Liver (tissue), 9 donors: Measurements from ENCODE around the gene CNOT4. TPM values are rescaled to one million over a fixed set of nuclear protein-coding genes. Genes with fewer than 3 reads are reported as not detected.

Source experiments
- DNase-seq: peaks from one replicate; pipeline ENCODE4 v3.0.0-alpha.2; 2017; ENCODE audit warnings: low spot score
- H3K27ac ChIP-seq, 2 donors: one replicate each; pipeline ENCODE4 v1.7.0; 2013; ENCODE audit warnings: inconsistent platforms in 2 of 2, low read length in 2 of 2, control low read depth in 1 of 2, low read depth in 1 of 2, mild to moderate bottlenecking in 1 of 2
- H3K27me3 ChIP-seq, 4 donors: one replicate each; pipeline versions ENCODE4 v1.6.1 to v1.7.0; 2013; ENCODE audit warnings: low read length in 3 of 4, inconsistent platforms in 1 of 4, mild to moderate bottlenecking in 1 of 4, moderate library complexity in 1 of 4; ENCODE audit not compliant: control insufficient read depth in 4 of 4, insufficient read depth in 4 of 4
- H3K36me3 ChIP-seq, 4 donors: one replicate each; pipeline versions ENCODE4 v1.6.1 to v1.7.0; 2013; ENCODE audit warnings: low read length in 3 of 4, mild to moderate bottlenecking in 3 of 4, low read depth in 1 of 4, moderate library complexity in 1 of 4; ENCODE audit not compliant: control insufficient read depth in 4 of 4, insufficient read depth in 3 of 4
- H3K4me1 ChIP-seq, 4 donors: one replicate each; pipeline versions ENCODE4 v1.6.1 to v1.7.0; 2013; ENCODE audit warnings: low read length in 3 of 4, mild to moderate bottlenecking in 3 of 4, moderate library complexity in 1 of 4; ENCODE audit not compliant: control insufficient read depth in 4 of 4, insufficient read depth in 4 of 4
- H3K4me3 ChIP-seq, 3 donors: one replicate each; pipeline versions ENCODE4 v1.6.1 to v1.7.0; 2013; ENCODE audit warnings: low read length in 3 of 3, control low read depth in 1 of 3, low read depth in 1 of 3, mild to moderate bottlenecking in 1 of 3
- H3K9ac ChIP-seq, 2 donors: one replicate each; pipeline ENCODE4 v1.7.0; 2013; ENCODE audit warnings: low read length in 2 of 2, mild to moderate bottlenecking in 2 of 2, moderate library complexity in 2 of 2, control low read depth in 1 of 2, low read depth in 1 of 2
- H3K9me3 ChIP-seq, 4 donors: one replicate each; pipeline versions ENCODE4 v1.6.1 to v1.7.0; 2013; ENCODE audit warnings: low read length in 3 of 4; ENCODE audit not compliant: control insufficient read depth in 4 of 4
- EGR1 ChIP-seq, 2 donors: IDR thresholded peaks; 2 replicates each; pipeline ENCODE4 v1.6.1; 2016 to 2018; ENCODE audit warnings: antibody characterized with exemption in 2 of 2, low read depth in 2 of 2
- FOXA1 ChIP-seq: IDR thresholded peaks from 2 replicates; pipeline ENCODE4 v1.6.1; 2016; ENCODE audit warnings: antibody characterized with exemption
- FOXA2 ChIP-seq: IDR thresholded peaks from 2 replicates; pipeline ENCODE4 v1.6.1; 2016; ENCODE audit warnings: antibody characterized with exemption
- GABPA ChIP-seq, 2 donors: IDR thresholded peaks in 1 of 2; conservative IDR thresholded peaks in 1 of 2; 2 replicates each; pipeline ENCODE4 v1.6.1; 2016; ENCODE audit warnings: antibody characterized with exemption in 2 of 2, mild to moderate bottlenecking in 1 of 2, moderate library complexity in 1 of 2
- HNF4A ChIP-seq, 2 donors: conservative IDR thresholded peaks; 2 replicates each; pipeline ENCODE4 v1.6.1; 2016; ENCODE audit warnings: antibody characterized with exemption in 2 of 2, mild to moderate bottlenecking in 2 of 2
- HNF4G ChIP-seq: IDR thresholded peaks from 2 replicates; pipeline ENCODE4 v1.6.1; 2016; ENCODE audit warnings: antibody characterized with exemption
- JUND ChIP-seq, 2 donors: IDR thresholded peaks; 2 replicates each; pipeline ENCODE4 v1.6.1; 2016; ENCODE audit warnings: antibody characterized with exemption in 2 of 2
- MAX ChIP-seq: IDR thresholded peaks from 2 replicates; pipeline ENCODE4 v1.6.1; 2016; ENCODE audit warnings: antibody characterized with exemption
- NR2F2 ChIP-seq: IDR thresholded peaks from 2 replicates; pipeline ENCODE4 v1.6.1; 2016; ENCODE audit warnings: antibody characterized with exemption
- RAD21 ChIP-seq, 2 donors: IDR thresholded peaks; 2 replicates each; pipeline ENCODE4 v1.6.1; 2016; ENCODE audit warnings: antibody characterized with exemption in 2 of 2, mild to moderate bottlenecking in 2 of 2
- RXRA ChIP-seq, 2 donors: IDR thresholded peaks; 2 replicates each; pipeline ENCODE4 v1.6.1; 2017 to 2018; ENCODE audit warnings: antibody characterized with exemption in 2 of 2, mild to moderate bottlenecking in 1 of 2
- SP1 ChIP-seq: IDR thresholded peaks from 2 replicates; pipeline ENCODE4 v1.6.1; 2018; ENCODE audit warnings: antibody characterized with exemption, mild to moderate bottlenecking
- TAF1 ChIP-seq: conservative IDR thresholded peaks from 2 replicates; pipeline ENCODE4 v1.6.1; 2016; ENCODE audit warnings: antibody characterized with exemption, mild to moderate bottlenecking
- YY1 ChIP-seq: IDR thresholded peaks from 2 replicates; pipeline ENCODE4 v1.6.1; 2016; ENCODE audit warnings: antibody characterized with exemption, mild to moderate bottlenecking
- WGBS: extraction: QIAGEN DNeasy Blood & Tissue Kit; methylation state at CpG from one replicate; pipeline ENCODE4 v1.1.7; 2013; 5-methylcytosine and 5-hydroxymethylcytosine counted together
- polyA plus RNA-seq, 2 donors: library from polyadenylated mRNA; stranded (reverse) in 1 of 2; unstranded in 1 of 2; fragments of 200-250 nt in 1 of 2; fragments of >200 nt in 1 of 2; fragmentation: Nextera tagmentation in 1 of 2; extraction: Ambion mirVana in 1 of 2; gene quantifications; one replicate each; pipeline versions ENCODE4 v1.2.1 to v1.2.3, GENCODE V29; 2013 to 2015
- total RNA-seq, 2 donors: library from RNA; depleted of rRNA; stranded (reverse); fragments of >200 nt; gene quantifications; one replicate each; pipeline ENCODE4 v1.2.3, GENCODE V29; 2014
- TF ChIP-seq, protein P1 (sequence below): IDR thresholded peaks from 2 replicates; pipeline ENCODE4 v1.6.1; 2016; ENCODE audit warnings: antibody characterized with exemption, mild to moderate bottlenecking
- TF ChIP-seq, protein P2 (sequence below): fragments of 150-350 bp; IDR thresholded peaks from 2 replicates; pipeline ENCODE4 v1.5.1; 2017; ENCODE audit warnings: improper control_type of control experiment, low read depth, low read length; ENCODE audit not compliant: missing input control
- TF ChIP-seq, protein P3 (sequence below): IDR thresholded peaks from 2 replicates; pipeline ENCODE4 v1.6.1; 2016; ENCODE audit warnings: antibody characterized with exemption
- TF ChIP-seq, protein P4 (sequence below): IDR thresholded peaks from 2 replicates; pipeline ENCODE4 v1.6.1; 2016; ENCODE audit warnings: antibody characterized with exemption
- donor health status: healthy.
- donor health status: healthy.
- donor health status: healthy.
- donor health status: healthy.
- donor health status: healthy.

The CNOT4 gene
- total and polyA plus RNA-seq, 4 donors, result 3.7 to 11.1 (median 8.6) TPM

DNA sequence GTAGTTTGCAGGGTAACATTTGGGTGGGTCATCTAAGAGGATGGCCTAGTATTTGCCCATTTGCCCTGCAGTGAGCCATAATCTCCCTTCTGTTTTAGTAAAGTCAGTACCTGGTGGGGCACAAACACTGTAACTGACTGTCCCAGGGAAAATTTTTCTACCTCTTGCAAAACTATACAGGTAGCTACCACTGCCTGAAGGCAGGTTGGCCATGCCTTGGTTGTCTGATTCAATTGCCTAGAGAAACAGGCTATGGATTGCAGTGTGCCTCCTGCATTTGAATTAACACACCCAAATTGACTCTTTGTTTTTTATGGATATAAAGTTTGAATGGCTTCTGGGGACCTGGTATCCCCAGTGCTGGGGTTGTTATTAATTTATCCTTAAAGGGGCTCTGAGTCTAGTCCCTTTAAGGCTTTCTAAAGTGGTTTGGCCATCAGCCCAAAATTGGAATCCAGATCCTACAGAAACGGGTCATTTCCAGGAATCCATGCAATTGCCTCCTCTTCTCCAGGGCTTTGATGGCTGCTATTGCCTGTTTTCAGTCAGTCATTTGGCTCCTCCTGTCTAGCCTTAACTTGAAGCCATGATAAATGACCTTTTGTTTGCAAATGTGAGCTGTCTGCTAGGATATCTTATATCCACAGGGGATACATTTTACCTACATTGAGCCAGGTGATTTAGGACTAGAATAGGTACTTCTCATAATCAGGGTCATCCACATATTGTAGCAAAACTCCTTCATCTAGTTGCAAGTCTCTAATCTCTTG is 187.1 kb downstream of the CNOT4 start:
- 64% methylated on average over 1 of the region's 1 CpG for WGBS
- Histone ChIP-seq H3K36me3 (no peaks in the 10 kb centered on the region), H3K4me3 (no peak overlapping the region), H3K27me3 (no peaks in the 10 kb centered on the region), H3K9ac (no peak overlapping the region), H3K4me1 (no peaks in the 10 kb centered on the region), H3K9me3 (no peaks in the 10 kb centered on the region), H3K27ac (no peak overlapping the region)
- TF ChIP-seq RAD21 (IDR thresholded peaks at IDR 0.05) (no peak), GABPA (IDR thresholded peaks at IDR 0.05 in 1 of 2, conservative IDR thresholded peaks at IDR 0.05 in 1 of 2) (no peak), HNF4G (no peak), MAX (no peak), FOXA2 (no peak), YY1 (no peak), HNF4A (conservative IDR thresholded peaks at IDR 0.05) (no peak), FOXA1 (no peak), EGR1 (IDR thresholded peaks at IDR 0.05; ENCODE audit: low read depth in 2 of 2) (no peak), JUND (IDR thresholded peaks at IDR 0.05) (no peak), SP1 (no peak), RXRA (IDR thresholded peaks at IDR 0.05) (no peak), NR2F2 (no peak), TAF1 (no peak)
- TF ChIP-seq, protein P1, sequence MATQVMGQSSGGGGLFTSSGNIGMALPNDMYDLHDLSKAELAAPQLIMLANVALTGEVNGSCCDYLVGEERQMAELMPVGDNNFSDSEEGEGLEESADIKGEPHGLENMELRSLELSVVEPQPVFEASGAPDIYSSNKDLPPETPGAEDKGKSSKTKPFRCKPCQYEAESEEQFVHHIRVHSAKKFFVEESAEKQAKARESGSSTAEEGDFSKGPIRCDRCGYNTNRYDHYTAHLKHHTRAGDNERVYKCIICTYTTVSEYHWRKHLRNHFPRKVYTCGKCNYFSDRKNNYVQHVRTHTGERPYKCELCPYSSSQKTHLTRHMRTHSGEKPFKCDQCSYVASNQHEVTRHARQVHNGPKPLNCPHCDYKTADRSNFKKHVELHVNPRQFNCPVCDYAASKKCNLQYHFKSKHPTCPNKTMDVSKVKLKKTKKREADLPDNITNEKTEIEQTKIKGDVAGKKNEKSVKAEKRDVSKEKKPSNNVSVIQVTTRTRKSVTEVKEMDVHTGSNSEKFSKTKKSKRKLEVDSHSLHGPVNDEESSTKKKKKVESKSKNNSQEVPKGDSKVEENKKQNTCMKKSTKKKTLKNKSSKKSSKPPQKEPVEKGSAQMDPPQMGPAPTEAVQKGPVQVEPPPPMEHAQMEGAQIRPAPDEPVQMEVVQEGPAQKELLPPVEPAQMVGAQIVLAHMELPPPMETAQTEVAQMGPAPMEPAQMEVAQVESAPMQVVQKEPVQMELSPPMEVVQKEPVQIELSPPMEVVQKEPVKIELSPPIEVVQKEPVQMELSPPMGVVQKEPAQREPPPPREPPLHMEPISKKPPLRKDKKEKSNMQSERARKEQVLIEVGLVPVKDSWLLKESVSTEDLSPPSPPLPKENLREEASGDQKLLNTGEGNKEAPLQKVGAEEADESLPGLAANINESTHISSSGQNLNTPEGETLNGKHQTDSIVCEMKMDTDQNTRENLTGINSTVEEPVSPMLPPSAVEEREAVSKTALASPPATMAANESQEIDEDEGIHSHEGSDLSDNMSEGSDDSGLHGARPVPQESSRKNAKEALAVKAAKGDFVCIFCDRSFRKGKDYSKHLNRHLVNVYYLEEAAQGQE, result no peak
- TF ChIP-seq, protein P2, sequence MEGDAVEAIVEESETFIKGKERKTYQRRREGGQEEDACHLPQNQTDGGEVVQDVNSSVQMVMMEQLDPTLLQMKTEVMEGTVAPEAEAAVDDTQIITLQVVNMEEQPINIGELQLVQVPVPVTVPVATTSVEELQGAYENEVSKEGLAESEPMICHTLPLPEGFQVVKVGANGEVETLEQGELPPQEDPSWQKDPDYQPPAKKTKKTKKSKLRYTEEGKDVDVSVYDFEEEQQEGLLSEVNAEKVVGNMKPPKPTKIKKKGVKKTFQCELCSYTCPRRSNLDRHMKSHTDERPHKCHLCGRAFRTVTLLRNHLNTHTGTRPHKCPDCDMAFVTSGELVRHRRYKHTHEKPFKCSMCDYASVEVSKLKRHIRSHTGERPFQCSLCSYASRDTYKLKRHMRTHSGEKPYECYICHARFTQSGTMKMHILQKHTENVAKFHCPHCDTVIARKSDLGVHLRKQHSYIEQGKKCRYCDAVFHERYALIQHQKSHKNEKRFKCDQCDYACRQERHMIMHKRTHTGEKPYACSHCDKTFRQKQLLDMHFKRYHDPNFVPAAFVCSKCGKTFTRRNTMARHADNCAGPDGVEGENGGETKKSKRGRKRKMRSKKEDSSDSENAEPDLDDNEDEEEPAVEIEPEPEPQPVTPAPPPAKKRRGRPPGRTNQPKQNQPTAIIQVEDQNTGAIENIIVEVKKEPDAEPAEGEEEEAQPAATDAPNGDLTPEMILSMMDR, result no peak
- TF ChIP-seq, protein P3, sequence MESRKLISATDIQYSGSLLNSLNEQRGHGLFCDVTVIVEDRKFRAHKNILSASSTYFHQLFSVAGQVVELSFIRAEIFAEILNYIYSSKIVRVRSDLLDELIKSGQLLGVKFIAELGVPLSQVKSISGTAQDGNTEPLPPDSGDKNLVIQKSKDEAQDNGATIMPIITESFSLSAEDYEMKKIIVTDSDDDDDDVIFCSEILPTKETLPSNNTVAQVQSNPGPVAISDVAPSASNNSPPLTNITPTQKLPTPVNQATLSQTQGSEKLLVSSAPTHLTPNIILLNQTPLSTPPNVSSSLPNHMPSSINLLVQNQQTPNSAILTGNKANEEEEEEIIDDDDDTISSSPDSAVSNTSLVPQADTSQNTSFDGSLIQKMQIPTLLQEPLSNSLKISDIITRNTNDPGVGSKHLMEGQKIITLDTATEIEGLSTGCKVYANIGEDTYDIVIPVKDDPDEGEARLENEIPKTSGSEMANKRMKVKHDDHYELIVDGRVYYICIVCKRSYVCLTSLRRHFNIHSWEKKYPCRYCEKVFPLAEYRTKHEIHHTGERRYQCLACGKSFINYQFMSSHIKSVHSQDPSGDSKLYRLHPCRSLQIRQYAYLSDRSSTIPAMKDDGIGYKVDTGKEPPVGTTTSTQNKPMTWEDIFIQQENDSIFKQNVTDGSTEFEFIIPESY, result no peak
- TF ChIP-seq, protein P4, sequence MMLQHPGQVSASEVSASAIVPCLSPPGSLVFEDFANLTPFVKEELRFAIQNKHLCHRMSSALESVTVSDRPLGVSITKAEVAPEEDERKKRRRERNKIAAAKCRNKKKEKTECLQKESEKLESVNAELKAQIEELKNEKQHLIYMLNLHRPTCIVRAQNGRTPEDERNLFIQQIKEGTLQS, result no peak
- no peak for DNase-seq
